ENCODE results near the gene CIT. TPM values are rescaled to one million over a fixed set of nuclear protein-coding genes. Genes with fewer than 3 reads are reported as not detected.
A peak's percentile ranks its signal among the peaks of the same experiment; 100 is the strongest.

Gene CIT
- total RNA-seq, 3 donors from 2014 or later (not counting 1 experiment from before 2014, with no cell fraction given) = 2.8 to 4.2 (median 3.6) TPM

DNA sequence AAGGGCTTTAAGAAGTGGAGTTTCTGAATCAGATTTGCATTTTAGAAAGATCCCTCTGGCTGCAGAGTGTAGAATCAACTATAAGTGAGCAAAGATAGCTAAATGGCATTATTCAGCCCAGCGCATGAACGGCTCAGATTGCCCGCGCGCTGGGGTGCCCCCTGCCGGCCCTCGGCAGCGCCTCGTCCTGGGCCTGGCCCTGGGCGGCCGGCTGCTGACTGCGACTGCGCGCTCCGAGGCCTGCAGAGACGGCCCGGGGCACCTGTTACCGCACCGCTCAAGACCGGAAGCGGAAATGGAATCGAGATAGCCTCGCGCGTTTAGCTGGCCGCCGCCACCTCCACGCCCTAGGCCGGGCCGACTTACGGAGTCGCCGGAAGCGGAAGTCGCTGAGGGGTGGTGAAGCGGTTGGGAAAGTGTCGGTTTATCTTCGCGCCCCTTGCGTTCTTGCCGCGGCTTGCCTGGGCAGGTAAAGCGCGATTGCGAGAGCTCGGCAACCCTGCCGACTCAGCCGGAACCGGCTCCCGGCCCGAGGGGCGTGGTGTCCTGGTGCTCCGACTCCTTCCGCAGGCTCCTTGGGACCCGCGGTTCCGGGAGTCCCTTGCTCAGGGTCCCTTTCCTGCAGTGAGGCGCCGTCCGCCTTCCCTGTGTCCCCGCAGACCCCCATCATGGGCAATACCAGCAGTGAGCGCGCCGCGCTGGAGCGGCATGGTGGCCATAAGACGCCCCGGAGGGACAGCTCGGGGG lies 209.4 kb downstream of the CIT start, which contains the start of gene PRKAB1:
PRKAB1 (plus strand) TSS at position 557 of the 747 bp plus-strand sequence; CDS start at position 669, 112 bp downstream.
- peak; percentile 90 to 98 (median 92) for ATAC-seq
- H3K27me3 ChIP-seq (ENCODE audit: control insufficient read depth, insufficient read depth, low read length) = no peaks in the 10 kb centered on the region
- no peaks in the 10 kb centered on the region for H3K9me3 Mint-ChIP-seq
- no peaks in the 10 kb centered on the region for H3K36me3 Mint-ChIP-seq
- intact Hi-C loops (cut with micrococcal nuclease) = loop anchor here (10.0 kb wide), 2 partner anchors 1263 to 1293 kb away; partner anchors contain the start of genes SUDS3 and TAOK3
- peaks cover 13% of the 10 kb centered on the region for H3K36me3 ChIP-seq (ENCODE audit: control insufficient read depth, insufficient read depth, low read length)
- peaks cover 51 to 63% of the 10 kb centered on the region in 2 donors for H3K4me1 Mint-ChIP-seq
- peak; percentile 93 to 99 for DNase-seq
- peak within 1 kb of the TSS; percentile 96 for H3K4me3 ChIP-seq (ENCODE audit: low read length)
- H3K27ac ChIP-seq (ENCODE audit: low read length) = peak within 1 kb of the TSS; percentile 93
- H3K27ac Mint-ChIP-seq = peak within 1 kb of the TSS; percentile 92
- peak within 1 kb of the TSS; percentile 84 for H3K4me3 Mint-ChIP-seq
- H3K9me3 ChIP-seq (ENCODE audit: control insufficient read depth, insufficient read depth, low read length) = no peaks in the 10 kb centered on the region
- H3K27me3 Mint-ChIP-seq (ENCODE audit: low read depth in 2 of 2) = no peaks in the 10 kb centered on the region
- TF ChIP-seq, protein P1, sequence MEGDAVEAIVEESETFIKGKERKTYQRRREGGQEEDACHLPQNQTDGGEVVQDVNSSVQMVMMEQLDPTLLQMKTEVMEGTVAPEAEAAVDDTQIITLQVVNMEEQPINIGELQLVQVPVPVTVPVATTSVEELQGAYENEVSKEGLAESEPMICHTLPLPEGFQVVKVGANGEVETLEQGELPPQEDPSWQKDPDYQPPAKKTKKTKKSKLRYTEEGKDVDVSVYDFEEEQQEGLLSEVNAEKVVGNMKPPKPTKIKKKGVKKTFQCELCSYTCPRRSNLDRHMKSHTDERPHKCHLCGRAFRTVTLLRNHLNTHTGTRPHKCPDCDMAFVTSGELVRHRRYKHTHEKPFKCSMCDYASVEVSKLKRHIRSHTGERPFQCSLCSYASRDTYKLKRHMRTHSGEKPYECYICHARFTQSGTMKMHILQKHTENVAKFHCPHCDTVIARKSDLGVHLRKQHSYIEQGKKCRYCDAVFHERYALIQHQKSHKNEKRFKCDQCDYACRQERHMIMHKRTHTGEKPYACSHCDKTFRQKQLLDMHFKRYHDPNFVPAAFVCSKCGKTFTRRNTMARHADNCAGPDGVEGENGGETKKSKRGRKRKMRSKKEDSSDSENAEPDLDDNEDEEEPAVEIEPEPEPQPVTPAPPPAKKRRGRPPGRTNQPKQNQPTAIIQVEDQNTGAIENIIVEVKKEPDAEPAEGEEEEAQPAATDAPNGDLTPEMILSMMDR (IDR thresholded peaks at IDR 0.05) = peak; percentile 92
- peaks cover 21% of the 10 kb centered on the region for H3K4me1 ChIP-seq (ENCODE audit: control insufficient read depth, insufficient read depth, low read length)
- under 1% methylated on average over 69 of the region's 69 CpGs for WGBS (ENCODE audit: insufficient coverage)

DNA sequence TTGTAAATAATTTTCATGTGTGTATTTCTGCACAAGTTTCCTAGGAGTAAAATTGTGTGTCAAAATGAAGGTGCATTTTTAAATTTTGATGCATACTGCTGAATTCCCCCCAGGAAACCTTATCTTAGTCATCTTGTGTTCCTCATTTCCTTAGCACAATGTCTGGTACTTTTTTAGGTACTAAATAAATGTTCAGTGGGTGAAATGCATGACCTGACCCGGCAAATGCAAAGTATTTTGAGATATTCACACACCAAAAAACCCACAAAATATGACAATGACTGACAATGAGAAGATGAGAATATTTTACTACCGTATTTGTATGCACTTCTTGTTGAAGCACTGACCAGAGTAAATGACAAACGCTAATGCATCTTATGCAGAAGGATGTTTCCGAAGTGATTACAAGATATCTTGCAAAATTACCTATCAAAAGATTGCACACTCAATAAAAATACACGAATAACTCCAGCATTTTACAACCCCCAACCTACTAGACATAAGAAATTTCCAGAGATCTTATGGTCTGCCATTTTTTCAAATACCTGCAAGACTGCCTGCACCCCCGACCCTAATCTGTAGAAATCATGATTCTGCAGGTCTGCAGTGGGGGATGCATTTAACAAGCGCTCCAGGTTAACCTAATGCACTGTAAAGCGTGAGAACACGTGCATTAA lies 210.1 kb downstream of the CIT start:
- Histone ChIP-seq H3K27me3 (ENCODE audit: control insufficient read depth, insufficient read depth, low read length) (no peaks in the 10 kb centered on the region), H3K9me3 (ENCODE audit: control insufficient read depth, insufficient read depth, low read length) (no peaks in the 10 kb centered on the region), H3K36me3 (ENCODE audit: control insufficient read depth, insufficient read depth, low read length) (peaks cover 6% of the 10 kb centered on the region), H3K27ac (ENCODE audit: low read length) (no peak overlapping the region), H3K4me3 (ENCODE audit: low read length) (peak overlapping the region; percentile 35), H3K4me1 (ENCODE audit: control insufficient read depth, insufficient read depth, low read length) (peaks cover 21% of the 10 kb centered on the region)
- no peaks in the 10 kb centered on the region for H3K36me3 Mint-ChIP-seq
- WGBS (ENCODE audit: insufficient coverage) = 5% methylated on average over 8 of the region's 9 CpGs
- peak in 1 of 2 donors; percentile 12 for DNase-seq
- H3K4me1 Mint-ChIP-seq = peaks cover 48 to 56% of the 10 kb centered on the region in 2 donors
- H3K27me3 Mint-ChIP-seq (ENCODE audit: low read depth in 2 of 2) = peaks cover 0 to 4% of the 10 kb centered on the region in 2 donors
- TF ChIP-seq, protein P1 (IDR thresholded peaks at IDR 0.05) = no peak
- ATAC-seq = no peak
- intact Hi-C loops (cut with micrococcal nuclease) = loop anchor here (10.0 kb wide), 2 partner anchors 1262 to 1292 kb away; partner anchors contain the start of genes SUDS3 and TAOK3
- H3K4me3 Mint-ChIP-seq = peak overlapping the region; percentile 84
- no peaks in the 10 kb centered on the region for H3K9me3 Mint-ChIP-seq
- H3K27ac Mint-ChIP-seq = peak overlapping the region; percentile 92

DNA sequence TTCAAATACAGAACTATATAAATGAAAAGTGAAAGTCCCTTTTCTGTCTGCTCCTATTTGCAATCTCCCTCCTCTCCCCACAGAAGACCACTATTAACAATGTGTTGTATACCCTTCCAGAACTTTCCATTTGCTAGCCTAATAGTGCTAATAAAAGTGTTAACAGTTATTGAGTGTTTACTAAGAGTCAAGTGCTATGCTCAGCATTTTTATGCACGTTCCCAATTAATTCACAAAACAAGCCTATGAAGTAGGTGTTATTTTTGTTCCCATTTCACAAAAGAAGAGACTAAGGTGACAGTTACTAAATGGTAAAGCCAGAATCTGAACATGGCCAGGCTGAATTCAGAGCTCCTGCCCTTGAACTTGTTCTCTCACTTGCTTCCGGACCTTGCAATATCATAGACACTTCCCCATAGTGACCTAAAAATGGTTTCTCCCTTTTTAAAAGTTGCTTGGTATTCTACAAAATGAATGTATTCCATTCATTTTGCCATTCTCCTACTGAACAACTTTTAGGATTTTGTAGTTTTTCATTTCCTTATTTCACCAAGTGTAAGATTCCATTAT lies 210.8 kb downstream of the CIT start:
- peaks cover 45 to 49% of the 10 kb centered on the region in 2 donors for H3K4me1 Mint-ChIP-seq
- peak overlapping the region; percentile 37 for H3K27ac ChIP-seq (ENCODE audit: low read length)
- no peak for ATAC-seq
- peak overlapping the region; percentile 84 for H3K4me3 Mint-ChIP-seq
- H3K27me3 Mint-ChIP-seq (ENCODE audit: low read depth in 2 of 2) = peaks cover 0 to 4% of the 10 kb centered on the region in 2 donors
- no peaks in the 10 kb centered on the region for H3K9me3 Mint-ChIP-seq
- no peaks in the 10 kb centered on the region for H3K27me3 ChIP-seq (ENCODE audit: control insufficient read depth, insufficient read depth, low read length)
- H3K4me3 ChIP-seq (ENCODE audit: low read length) = no peak overlapping the region
- H3K4me1 ChIP-seq (ENCODE audit: control insufficient read depth, insufficient read depth, low read length) = peaks cover 21% of the 10 kb centered on the region
- H3K36me3 Mint-ChIP-seq = no peaks in the 10 kb centered on the region
- no peak for DNase-seq
- peaks cover 2% of the 10 kb centered on the region for H3K36me3 ChIP-seq (ENCODE audit: control insufficient read depth, insufficient read depth, low read length)
- intact Hi-C loops (cut with micrococcal nuclease) = loop anchor here (10.0 kb wide), 2 partner anchors 1262 to 1292 kb away; partner anchors contain the start of genes SUDS3 and TAOK3
- TF ChIP-seq, protein P1 (IDR thresholded peaks at IDR 0.05) = no peak
- whole genome bisulfite sequencing (ENCODE audit: insufficient coverage) = 45% methylated on average over 1 of the region's 2 CpGs
- no peaks in the 10 kb centered on the region for H3K9me3 ChIP-seq (ENCODE audit: control insufficient read depth, insufficient read depth, low read length)
- H3K27ac Mint-ChIP-seq = peak overlapping the region; percentile 92

Measured in natural killer cell (primary cell).